Left colon (tissue), 2 donors: ENCODE data around the gene GNAI2. TPM values are rescaled to one million over a fixed set of nuclear protein-coding genes. Genes with fewer than 3 reads are reported as not detected.

Source experiments
- ATAC-seq: fragments of 200-7000 bp; cut with Tn5 transposase; one replicate; pipeline ENCODE4 v1.9.1; 2020; ENCODE audit warnings: mild to moderate bottlenecking, moderate library complexity
- DNase-seq, 2 donors: peaks; one replicate each; pipeline ENCODE4 v3.0.0-alpha.2; 2020
- intact Hi-C, 2 donors: fragments of 100-400 bp; cut with DNase I in 1 of 2; cut with micrococcal nuclease in 1 of 2; formaldehyde crosslinking; loops; one replicate each; pipeline versions ENCODE4 v1.11.2 to v1.14.0; 2022; cut with DNase I, micrococcal nuclease
- microRNA-seq, 2 donors: library from miRNA; unstranded; fragments of <30 nt; microRNA quantifications; one replicate each; pipeline versions ENCODE4 v1.1.0 to v1.2.0, GENCODE V29; 2020
- total RNA-seq, 2 donors: library from RNA; stranded (reverse); fragmentation: NEBNext Ultra II Directional; extraction: Animal tissue kit (Norgen Biotek cat#: 25700); gene quantifications; one replicate each; pipeline ENCODE4 v1.2.1, GENCODE V29; 2021
- donor health status: DM: no; HTN: no; CAD: no.
- donor health status: DM: yes; HTN: yes; CAD: no.

The GNAI2 gene
- total RNA-seq, 2 donors from 2014 or later: 46.1 to 81.3 TPM

- DNase-seq: no peak
These were observed 63.6 kb downstream of the GNAI2 start for GRCh38 chr3:50299638-50299928.

GRCh38 chr3:50299929-50300680, 64.1 kb downstream of the GNAI2 start:
- intact Hi-C loops: no loop called here
- ATAC-seq: peak; percentile 6
- DNase-seq: peak in 1 of 2 donors; percentile 29

More at GRCh38 chr3:50299638-50299928, 63.6 kb downstream of the GNAI2 start:
- no peak for ATAC-seq
- intact Hi-C loops: no loop called here

GRCh38 chr3:50300681-50301254, 64.8 kb downstream of the GNAI2 start:
- intact Hi-C loops: no loop called here
- ATAC-seq (no peak), DNase-seq (no peak)

DNA sequence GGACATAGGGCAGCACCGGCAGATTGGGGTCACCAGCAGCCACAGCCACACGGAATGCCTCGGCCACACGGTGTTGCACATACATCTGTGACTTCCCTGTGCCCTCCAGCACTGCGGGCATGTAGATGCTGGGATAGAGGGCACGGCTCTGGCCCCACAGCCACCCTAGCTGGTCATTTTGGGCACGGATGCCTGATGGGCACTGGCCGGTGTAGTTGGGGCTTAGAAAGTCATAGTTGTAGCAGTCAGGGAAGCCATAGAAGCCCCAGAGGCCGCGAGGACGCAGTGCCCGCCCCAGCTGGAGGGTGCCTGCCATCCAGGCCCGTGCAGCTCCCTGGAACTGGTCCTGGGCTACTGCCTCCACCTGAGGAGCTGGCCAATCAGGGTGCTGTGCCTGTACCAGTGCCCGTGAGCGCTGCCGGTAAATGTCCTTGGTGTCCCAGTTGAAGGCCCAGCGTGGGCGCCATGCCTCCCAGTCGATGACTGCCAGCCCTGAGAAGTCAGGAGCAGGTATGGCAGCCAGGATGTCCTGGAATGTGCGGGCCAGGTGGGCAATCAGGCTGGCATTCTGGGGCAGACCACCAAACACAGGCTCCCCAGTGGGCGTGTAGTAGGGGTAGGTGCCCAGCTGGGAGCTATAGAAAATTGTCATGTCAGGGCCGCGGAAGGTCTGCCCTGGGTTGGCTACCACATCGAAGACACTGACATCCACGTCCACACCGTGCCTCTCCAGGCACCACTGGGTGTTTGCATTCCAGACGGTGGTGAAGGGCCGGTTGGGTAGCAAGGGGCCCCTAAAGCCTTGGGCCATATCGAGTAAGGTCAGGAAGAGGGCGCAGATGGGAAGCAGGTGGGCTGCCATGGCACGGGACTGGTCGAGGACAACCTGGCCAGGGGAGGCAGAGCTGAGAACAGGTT, 66.3 kb downstream of the GNAI2 start:
- ATAC-seq (no peak), DNase-seq (no peak)
- intact Hi-C loops: no loop called here

- intact Hi-C loops: no loop called here
- ATAC-seq (peak; percentile 11), DNase-seq (peak; percentile 61 to 79)
These were observed 67.2 kb downstream of the GNAI2 start, which contains the start of gene HYAL1 for GRCh38 chr3:50303013-50303815. Gene HYAL1, minus strand, starts transcription at chr3:50303574. Its CDS starts 618 bp downstream, at chr3:50302956.

DNA sequence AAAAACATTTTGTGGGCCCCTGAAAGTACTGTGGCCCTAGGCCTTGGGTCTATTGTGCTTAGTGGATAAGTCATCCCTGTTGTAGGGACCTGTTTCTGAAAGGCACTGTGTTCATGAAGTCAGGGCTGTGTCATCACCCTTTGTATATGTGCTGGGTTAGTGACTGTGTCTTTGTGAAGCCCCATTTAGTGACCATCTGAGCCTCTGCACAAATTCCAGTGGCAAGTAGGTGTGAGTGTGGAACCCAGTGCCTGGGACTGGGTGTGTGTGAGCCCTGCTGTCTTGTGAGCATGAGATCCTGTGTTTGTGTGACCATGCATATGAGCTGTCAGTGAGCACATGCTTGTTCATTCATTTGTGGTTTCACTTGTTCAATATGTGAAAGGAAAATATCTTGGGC, 68.6 kb downstream of the GNAI2 start:
- DNase-seq (no peak), ATAC-seq (no peak)
- intact Hi-C loops: no loop called here

Small RNAs within 50 kb of the gene (microRNA-seq; reads per million reads assigned to microRNA genes)
- gene MIR5787: 0 reads per million in 2 donors

Other genes with a start within 250 kb of the GNAI2 start
- 100 to 1,000 TPM; 124 to 135 TPM for gene RBM5, start 147.3 kb upstream of the GNAI2 start, total RNA-seq
- gene SEMA3F, start 80.9 kb upstream of the GNAI2 start, total RNA-seq: 10 to 100 TPM; 11.5 to 12.1 TPM
- gene GNAT1, start 44.6 kb upstream of the GNAI2 start, total RNA-seq: not detected
- gene SLC38A3, start 30.9 kb upstream of the GNAI2 start, total RNA-seq: not detected
- 100 to 1,000 TPM in 1 of 2 donors, 10 to 100 TPM in 1; 56.8 to 116 TPM for gene SEMA3B, start 32.9 kb downstream of the GNAI2 start, total RNA-seq
- gene LSMEM2, start 42.9 kb downstream of the GNAI2 start, total RNA-seq: not detected
- gene IFRD2, start 56.2 kb downstream of the GNAI2 start, total RNA-seq: 10 to 100 TPM; 48.8 to 68.6 TPM
- gene HYAL3, start 63.2 kb downstream of the GNAI2 start, total RNA-seq: 1 to 10 TPM; 2.2 to 2.8 TPM
- gene NAA80, start 63.2 kb downstream of the GNAI2 start, total RNA-seq: 10 to 100 TPM in 1 of 2 donors, 1 to 10 TPM in 1; 9.8 to 11.2 TPM
- 10 to 100 TPM in 1 of 2 donors, 1 to 10 TPM in 1; 6.9 to 16.4 TPM for gene HYAL1, start 67.4 kb downstream of the GNAI2 start, total RNA-seq
- 10 to 100 TPM; 27.9 to 34.7 TPM for gene HYAL2, start 86.5 kb downstream of the GNAI2 start, total RNA-seq
- 10 to 100 TPM; 26.7 to 29.1 TPM for gene TUSC2, start 92.0 kb downstream of the GNAI2 start, total RNA-seq
- gene RASSF1, start 104.6 kb downstream of the GNAI2 start, total RNA-seq: 10 to 100 TPM; 14.5 to 15.0 TPM
- gene ZMYND10, start 109.5 kb downstream of the GNAI2 start, total RNA-seq: under 1 TPM; 0.47 to 0.49 TPM
- gene NPRL2, start 114.6 kb downstream of the GNAI2 start, total RNA-seq: 10 to 100 TPM; 18.1 to 23.5 TPM
- 10 to 100 TPM; 35.8 to 36.9 TPM for gene CYB561D2, start 114.7 kb downstream of the GNAI2 start, total RNA-seq
- gene TMEM115, start 123.3 kb downstream of the GNAI2 start, total RNA-seq: 10 to 100 TPM; 44.6 to 48.3 TPM